ENCODE measurements around the gene MC3R.

MC3R gene

GRCh38 chr20:56273491-56273890 is 25.0 kb downstream of the MC3R start:
- no peak for TF ChIP-seq CTCF (IDR thresholded peaks at IDR 0.05; ENCODE audit: low read depth, low read length, missing control alignments)
- no peak for DNase-seq (ENCODE audit: low read depth)
- H3K4me3 ChIP-seq (ENCODE audit: low read depth, low read length), result no peak overlapping the region

- no peak for TF ChIP-seq CTCF (IDR thresholded peaks at IDR 0.05; ENCODE audit: low read depth, low read length, missing control alignments)
- H3K4me3 ChIP-seq (ENCODE audit: low read depth, low read length), result no peak overlapping the region
- no peak for DNase-seq (ENCODE audit: low read depth)
Observed at GRCh38 chr20:56274156-56274555, 25.6 kb downstream of the MC3R start.

GRCh38 chr20:56278196-56278595 is 29.7 kb downstream of the MC3R start:
- TF ChIP-seq CTCF (IDR thresholded peaks at IDR 0.05; ENCODE audit: low read depth, low read length, missing control alignments), result no peak
- no peak overlapping the region for H3K4me3 ChIP-seq (ENCODE audit: low read depth, low read length)
- no peak for DNase-seq (ENCODE audit: low read depth)

- no peak overlapping the region for H3K4me3 ChIP-seq (ENCODE audit: low read depth, low read length)
- no peak for TF ChIP-seq CTCF (IDR thresholded peaks at IDR 0.05; ENCODE audit: low read depth, low read length, missing control alignments)
- no peak for DNase-seq (ENCODE audit: low read depth)
Observed at GRCh38 chr20:56285496-56285895, 37.0 kb downstream of the MC3R start.

- no peak for DNase-seq (ENCODE audit: low read depth)
Observed at GRCh38 chr20:56289652-56290051, 41.1 kb downstream of the MC3R start.

GRCh38 chr20:56299362-56299761 is 50.8 kb downstream of the MC3R start:
- no peak for DNase-seq (ENCODE audit: low read depth)
- H3K4me3 ChIP-seq (ENCODE audit: low read depth, low read length), result no peak overlapping the region
- no peak for TF ChIP-seq CTCF (IDR thresholded peaks at IDR 0.05; ENCODE audit: low read depth, low read length, missing control alignments)

More at GRCh38 chr20:56289652-56290051, 41.1 kb downstream of the MC3R start:
- H3K4me3 ChIP-seq (ENCODE audit: low read depth, low read length), result no peak overlapping the region
- TF ChIP-seq CTCF (IDR thresholded peaks at IDR 0.05; ENCODE audit: low read depth, low read length, missing control alignments), result no peak

All from GM12864 (cell line).